Erythroblast (primary cell): Measurements from ENCODE around the gene GPC6.

Experiments
- GATA1 ChIP-seq: IDR thresholded peaks from 2 replicates; pipeline ENCODE4 v1.6.1; 2011; ENCODE audit warnings: low read depth, mild to moderate bottlenecking, control low read depth, low read length, moderate library complexity
- POLR2A ChIP-seq: IDR thresholded peaks from 2 replicates; pipeline ENCODE4 v1.6.1; 2011; ENCODE audit warnings: mild to moderate bottlenecking, low read length

- no peak for TF ChIP-seq POLR2A
- TF ChIP-seq GATA1 = no peak
These were observed 194.3 kb downstream of the GPC6 start for GRCh38 chr13:93420887-93421286.
